HG03097 (cell line): ENCODE data around the gene ENOPH1.

Experiments used
- ATAC-seq: cut with Tn5 transposase; IDR thresholded peaks from one replicate; pipeline ENCODE4 v1.9.1; 2021; ENCODE audit not compliant: unreplicated experiment, low FRiP score

Gene ENOPH1

GRCh38 chr4:82425478-82425877 lies 4.9 kb upstream of the ENOPH1 start:
- no peak for ATAC-seq

- no peak for ATAC-seq
Measured at GRCh38 chr4:82428526-82428968, 1.8 kb upstream of the ENOPH1 start.

GRCh38 chr4:82428969-82429727 lies 1.2 kb upstream of the ENOPH1 start:
- peak; percentile 55 for ATAC-seq

- ATAC-seq, result peak; percentile 12
Measured at GRCh38 chr4:82429728-82430192, 630 bp upstream of the ENOPH1 start.

GRCh38 chr4:82430964-82431745 lies 765 bp downstream of the ENOPH1 start:
- ATAC-seq, result no peak

GRCh38 chr4:82431831-82432230 lies 1.4 kb downstream of the ENOPH1 start:
- ATAC-seq, result no peak

GRCh38 chr4:82432596-82432995 lies 2.2 kb downstream of the ENOPH1 start:
- ATAC-seq, result no peak

GRCh38 chr4:82433791-82434190 lies 3.4 kb downstream of the ENOPH1 start:
- ATAC-seq, result no peak

GRCh38 chr4:82434949-82435348 lies 4.6 kb downstream of the ENOPH1 start:
- no peak for ATAC-seq

GRCh38 chr4:82436130-82436529 lies 5.7 kb downstream of the ENOPH1 start:
- no peak for ATAC-seq

- no peak for ATAC-seq
Measured at GRCh38 chr4:82436780-82437179, 6.4 kb downstream of the ENOPH1 start.

- ATAC-seq, result no peak
Measured at GRCh38 chr4:82437285-82438005, 7.1 kb downstream of the ENOPH1 start.

- ATAC-seq, result no peak
Measured at GRCh38 chr4:82439088-82439487, 8.7 kb downstream of the ENOPH1 start.

- no peak for ATAC-seq
Measured at GRCh38 chr4:82447886-82448285, 17.5 kb downstream of the ENOPH1 start.

- ATAC-seq, result no peak
Measured at GRCh38 chr4:82450966-82451755, 20.8 kb downstream of the ENOPH1 start.

- ATAC-seq, result no peak
Measured at GRCh38 chr4:82452026-82452425, 21.6 kb downstream of the ENOPH1 start.

- ATAC-seq, result no peak
Measured at GRCh38 chr4:82457266-82457665, 26.9 kb downstream of the ENOPH1 start.

GRCh38 chr4:82458729-82459128 lies 28.3 kb downstream of the ENOPH1 start:
- ATAC-seq, result no peak

- no peak for ATAC-seq
Measured at GRCh38 chr4:82461710-82462109, 31.3 kb downstream of the ENOPH1 start.

- peak; percentile 53 for ATAC-seq
Measured at GRCh38 chr4:82462415-82462831, 32.0 kb downstream of the ENOPH1 start.
